Stimulated activated naive CD8-positive, alpha-beta T cell treated with anti-CD3 and anti-CD28 coated beads, Interleukin-15, amount 100 ng/mL, for 72 hours (primary cell): ENCODE data around the gene ITGA7.
"Not testable (repeated sequence)": the region's sequence is repeated elsewhere in the genome, so short reads cannot be mapped to it uniquely, and the experiment has no call there.

ENCODE experiments used
- ATAC-seq: fragments of 150-1000 bp; cut with Tn5 transposase; 2 replicates; pipeline ENCODE4 v1.10.0; 2021; ENCODE audit warnings: mild to moderate bottlenecking, moderate library complexity
- DNase-seq, 2 donors: peaks; one replicate each; pipeline ENCODE4 v3.0.0; 2021 to 2022
- H3K27ac Mint-ChIP-seq, 2 donors: one replicate each; pipeline ENCODE4 v1.8.0; 2022; ENCODE audit warnings: mild to moderate bottlenecking in 2 of 2, mixed read lengths in 2 of 2, moderate library complexity in 2 of 2
- H3K27me3 Mint-ChIP-seq: one replicate; pipeline ENCODE4 v1.8.0; 2022; ENCODE audit warnings: mixed read lengths
- H3K4me1 Mint-ChIP-seq: one replicate; pipeline ENCODE4 v1.8.0; 2022; ENCODE audit warnings: mild to moderate bottlenecking, mixed read lengths
- H3K4me3 Mint-ChIP-seq, 2 donors: one replicate each; pipeline ENCODE4 v1.8.0; 2022; ENCODE audit warnings: mild to moderate bottlenecking in 2 of 2, mixed read lengths in 2 of 2, moderate library complexity in 1 of 2
- H3K9me3 Mint-ChIP-seq, 2 donors: one replicate each; pipeline ENCODE4 v1.8.0; 2022; ENCODE audit warnings: mixed read lengths in 2 of 2

The ITGA7 gene

DNA sequence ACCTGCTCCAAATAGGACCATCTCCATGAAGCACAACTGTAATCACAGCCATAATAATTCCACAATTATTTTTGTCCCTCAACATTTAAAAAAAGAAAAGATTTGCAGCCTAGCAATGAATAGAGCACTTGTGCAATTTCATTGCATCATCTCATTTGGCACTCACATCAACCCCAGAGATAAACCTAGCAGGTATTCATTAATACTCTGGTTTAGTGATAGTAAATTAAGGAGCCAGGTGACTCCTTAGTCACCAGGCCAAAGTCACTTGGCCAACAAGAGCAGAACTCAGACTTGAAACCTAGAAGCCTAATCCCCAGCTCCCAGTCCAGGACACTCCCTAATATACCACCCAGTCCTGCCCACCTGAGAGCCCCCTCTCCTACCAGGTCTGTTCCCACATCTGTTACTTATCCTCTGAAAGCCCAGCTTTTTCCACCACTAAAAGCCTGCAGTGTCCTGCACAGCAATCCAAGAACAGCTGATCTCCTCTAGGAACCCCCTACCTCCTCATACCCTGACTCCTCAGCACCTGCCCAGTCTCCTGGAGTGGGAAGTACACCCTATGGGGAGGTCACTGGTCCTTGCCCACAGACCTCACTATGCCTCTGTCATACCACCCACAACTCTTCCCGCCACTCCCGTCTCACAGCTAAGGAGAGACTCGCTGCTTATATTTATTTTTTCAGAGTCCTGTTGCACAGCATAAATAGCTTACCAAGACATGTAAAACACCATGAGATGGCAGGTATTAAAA is 48.9 kb downstream of the ITGA7 start:
- H3K9me3 Mint-ChIP-seq = no peaks in the 10 kb centered on the region
- no peak overlapping the region for H3K4me3 Mint-ChIP-seq
- peaks cover 16% of the 10 kb centered on the region for H3K27me3 Mint-ChIP-seq
- peak overlapping the region in 1 of 2 donors; percentile 71 for H3K27ac Mint-ChIP-seq
- H3K4me1 Mint-ChIP-seq = peaks cover 5% of the 10 kb centered on the region
- no peak for ATAC-seq
- DNase-seq = no peak

DNA sequence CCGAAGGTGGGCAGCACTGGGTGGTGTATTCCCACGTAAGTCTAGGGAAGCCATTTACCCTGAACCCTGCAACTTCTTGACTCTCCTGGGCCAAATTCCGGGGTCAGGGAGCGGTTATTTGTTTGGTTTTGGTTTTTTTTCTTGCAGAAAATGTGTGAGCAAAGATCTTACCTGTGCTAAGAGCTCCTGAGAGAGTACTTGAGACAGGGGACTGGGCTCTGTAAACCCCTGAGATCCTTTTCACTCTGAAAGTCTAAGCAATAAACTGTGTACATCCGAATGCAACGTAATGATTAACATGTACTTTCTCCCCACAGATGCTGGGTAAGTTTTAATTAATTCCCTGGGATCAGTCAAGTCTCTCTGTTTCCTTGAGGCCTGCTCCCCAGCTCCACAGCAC is 49.5 kb downstream of the ITGA7 start:
- H3K9me3 Mint-ChIP-seq = no peaks in the 10 kb centered on the region
- H3K4me3 Mint-ChIP-seq = no peak overlapping the region
- peaks cover 5% of the 10 kb centered on the region for H3K4me1 Mint-ChIP-seq
- H3K27me3 Mint-ChIP-seq = peaks cover 16% of the 10 kb centered on the region
- DNase-seq (no peak), ATAC-seq (no peak)
- H3K27ac Mint-ChIP-seq = peak overlapping the region in 1 of 2 donors; percentile 45

DNA sequence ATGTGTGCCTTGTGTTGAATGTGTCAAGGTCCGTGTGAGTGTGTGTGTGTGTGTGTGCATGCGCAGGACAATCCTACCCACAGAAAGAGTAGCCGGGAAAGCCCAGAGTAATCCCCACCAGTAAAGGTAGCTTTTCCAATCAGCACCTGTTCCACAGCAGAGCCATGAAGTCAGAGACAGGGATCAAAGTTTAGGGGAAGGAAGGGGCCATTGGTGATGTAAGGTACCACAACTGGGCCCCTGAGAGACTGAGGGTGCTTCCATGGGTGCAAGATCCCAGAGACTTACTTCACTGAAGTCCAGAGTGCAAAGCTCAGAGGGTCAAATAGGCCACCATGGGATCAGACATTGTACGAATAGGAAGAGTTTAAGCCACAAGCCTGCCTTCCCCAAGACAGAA is 50.5 kb downstream of the ITGA7 start:
- peaks cover 0 to 3% of the 10 kb centered on the region in 2 donors for H3K9me3 Mint-ChIP-seq
- H3K27me3 Mint-ChIP-seq = peaks cover 16% of the 10 kb centered on the region
- peaks cover 11% of the 10 kb centered on the region for H3K4me1 Mint-ChIP-seq
- H3K27ac Mint-ChIP-seq = no peak overlapping the region
- no peak overlapping the region for H3K4me3 Mint-ChIP-seq
- ATAC-seq (no peak), DNase-seq (no peak)

DNA sequence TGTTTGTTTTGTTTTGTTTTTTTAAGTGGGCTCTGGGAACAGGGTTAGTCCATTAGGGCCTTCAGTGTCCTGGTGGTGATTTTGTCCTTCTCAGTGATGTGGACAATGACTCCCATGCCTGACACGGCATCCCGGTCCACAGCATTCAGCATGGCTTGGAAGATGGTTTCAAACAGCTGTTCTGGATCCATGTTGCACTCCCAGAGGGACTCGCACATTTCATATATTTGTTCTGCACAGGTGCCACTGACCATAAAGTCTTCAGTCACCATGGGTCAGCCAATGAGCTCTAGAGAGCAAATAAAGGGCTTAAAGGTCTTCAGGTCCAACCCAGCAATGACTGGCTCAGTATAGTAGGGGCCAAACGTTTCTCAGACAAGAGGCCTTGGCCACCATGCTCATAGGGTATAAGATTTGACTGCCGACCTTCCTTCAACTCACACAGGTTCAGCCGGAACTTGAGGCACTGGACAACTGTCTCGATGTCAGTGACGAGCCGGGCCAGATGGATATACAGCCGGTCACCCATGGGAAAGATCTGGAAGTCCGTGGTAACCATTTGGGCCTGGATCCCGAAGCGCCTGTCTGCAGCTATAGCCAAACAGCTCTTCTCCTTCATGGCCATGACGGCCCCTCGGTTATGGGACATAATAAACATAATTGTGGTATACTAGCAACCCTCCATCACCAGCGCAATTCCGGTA is 53.0 kb downstream of the ITGA7 start:
- peaks cover 11 to 27% of the 10 kb centered on the region in 2 donors for H3K9me3 Mint-ChIP-seq
- H3K4me1 Mint-ChIP-seq = peaks cover 28% of the 10 kb centered on the region
- no peak for ATAC-seq
- no peak overlapping the region for H3K27ac Mint-ChIP-seq
- peaks cover 16% of the 10 kb centered on the region for H3K27me3 Mint-ChIP-seq
- no peak overlapping the region for H3K4me3 Mint-ChIP-seq
- DNase-seq = no peak

DNA sequence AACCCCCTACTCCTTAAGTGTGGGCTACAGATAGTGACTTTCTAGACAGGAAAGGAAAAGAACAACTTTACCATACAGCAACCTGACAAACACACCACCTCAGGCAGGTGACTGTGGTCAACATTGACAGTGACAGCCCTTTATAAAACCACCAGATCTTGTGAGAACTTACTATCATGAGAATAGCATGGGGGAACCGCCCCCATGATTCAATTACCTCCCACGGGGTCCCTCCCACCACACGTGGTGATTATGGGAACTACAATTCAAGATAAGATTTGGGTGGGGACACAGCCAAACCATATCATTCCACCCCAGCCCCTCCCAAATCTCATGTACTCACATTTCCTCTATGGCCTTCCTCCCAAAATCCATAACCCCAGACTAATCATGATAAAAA is 54.7 kb downstream of the ITGA7 start:
- H3K4me1 Mint-ChIP-seq = peaks cover 28% of the 10 kb centered on the region
- ATAC-seq (no peak), DNase-seq (no peak)
- H3K9me3 Mint-ChIP-seq = peaks cover 14 to 32% of the 10 kb centered on the region in 2 donors
- H3K27me3 Mint-ChIP-seq = peaks cover 6% of the 10 kb centered on the region
- no peak overlapping the region for H3K4me3 Mint-ChIP-seq
- no peak overlapping the region for H3K27ac Mint-ChIP-seq

DNA sequence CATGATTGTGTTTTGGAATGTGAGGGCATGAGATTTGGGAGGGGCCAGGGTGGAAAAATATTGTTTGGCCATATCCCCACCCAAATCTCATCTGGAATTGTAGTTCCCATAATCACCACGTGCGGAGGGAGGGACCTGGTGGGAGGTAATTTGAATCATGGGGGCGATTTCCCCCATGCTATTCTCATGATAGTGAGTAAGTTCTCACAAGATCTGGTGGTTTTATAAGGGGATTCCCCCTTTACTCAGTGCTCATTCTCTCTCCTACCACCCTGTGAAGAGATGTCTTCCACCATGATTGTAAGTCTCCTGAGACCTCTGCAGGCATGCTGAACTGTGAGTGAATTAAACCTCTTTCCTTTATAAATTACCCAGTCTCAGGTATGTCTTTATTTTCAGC is 55.4 kb downstream of the ITGA7 start:
- H3K4me1 Mint-ChIP-seq = peaks cover 28% of the 10 kb centered on the region
- ATAC-seq = peak; percentile 90
- H3K9me3 Mint-ChIP-seq = peaks cover 14 to 32% of the 10 kb centered on the region in 2 donors
- no peak overlapping the region for H3K27ac Mint-ChIP-seq
- DNase-seq = no peak
- H3K4me3 Mint-ChIP-seq = no peak overlapping the region
- peaks cover under 1% of the 10 kb centered on the region for H3K27me3 Mint-ChIP-seq

DNA sequence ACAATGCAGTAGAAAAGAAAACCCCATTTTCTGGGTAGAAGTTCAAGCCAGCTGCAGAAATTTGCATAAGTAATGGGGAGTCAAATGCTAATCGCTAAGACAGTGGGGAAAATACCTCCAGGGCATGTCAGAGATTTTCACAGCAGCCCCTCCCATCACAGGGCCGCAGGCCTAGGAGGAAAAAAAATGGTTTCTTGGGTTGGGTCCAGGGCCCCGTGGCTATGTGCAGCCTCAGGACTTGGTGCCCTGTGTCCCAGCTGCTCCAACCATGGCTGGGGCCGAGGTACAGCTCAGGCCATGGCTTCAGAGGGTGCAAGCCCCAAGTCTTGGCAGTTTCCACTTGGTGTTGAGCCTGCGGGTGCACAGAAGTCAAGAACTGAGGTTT is 56.4 kb downstream of the ITGA7 start:
- Mint-ChIP-seq H3K27ac (no peak overlapping the region), H3K9me3 (peaks cover 19 to 32% of the 10 kb centered on the region in 2 donors)
- ATAC-seq = no peak

DNA sequence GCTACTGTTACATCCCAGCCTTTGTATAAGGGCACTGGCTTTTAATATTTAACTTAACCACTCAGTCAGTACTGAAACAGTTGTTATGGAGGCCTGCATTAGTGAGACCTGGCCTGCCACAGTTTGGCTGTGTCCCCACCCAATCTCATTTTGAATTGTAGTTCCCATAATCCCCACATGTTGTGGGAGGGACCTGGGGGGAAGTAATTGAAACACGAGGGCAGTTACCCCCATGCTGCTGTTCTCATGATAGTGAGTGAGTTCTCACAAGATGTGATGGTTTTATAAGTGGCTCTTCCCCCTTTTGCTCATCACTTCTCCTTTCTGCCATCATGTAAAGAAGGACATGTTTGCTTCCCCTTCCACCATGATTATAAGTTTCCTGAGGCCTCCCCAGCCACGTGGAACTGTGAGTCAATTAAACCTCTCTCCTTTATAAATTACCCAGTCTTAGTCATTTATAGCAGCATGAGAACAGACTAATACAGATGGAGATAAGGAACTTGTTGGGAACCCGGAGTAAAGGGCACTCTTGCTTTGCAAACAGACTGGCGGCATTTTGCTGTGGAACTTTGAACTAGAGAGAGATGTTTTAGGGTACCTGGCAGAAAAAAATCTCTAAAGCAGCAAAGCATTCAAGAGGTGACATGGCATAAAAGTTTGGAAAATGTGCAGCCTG is 56.9 kb downstream of the ITGA7 start:
- Mint-ChIP-seq H3K9me3 (peaks cover 19 to 32% of the 10 kb centered on the region in 2 donors), H3K4me1 (peaks cover 37% of the 10 kb centered on the region)
- DNase-seq, ATAC-seq, H3K4me3 Mint-ChIP-seq, H3K27me3 Mint-ChIP-seq, H3K27ac Mint-ChIP-seq: not testable (repeated sequence)

More for the DNA sequence above, 56.4 kb downstream of the ITGA7 start:
- Mint-ChIP-seq H3K4me1 (peaks cover 33% of the 10 kb centered on the region), H3K27me3 (no peaks in the 10 kb centered on the region), H3K4me3 (no peak overlapping the region)
- no peak for DNase-seq

DNA sequence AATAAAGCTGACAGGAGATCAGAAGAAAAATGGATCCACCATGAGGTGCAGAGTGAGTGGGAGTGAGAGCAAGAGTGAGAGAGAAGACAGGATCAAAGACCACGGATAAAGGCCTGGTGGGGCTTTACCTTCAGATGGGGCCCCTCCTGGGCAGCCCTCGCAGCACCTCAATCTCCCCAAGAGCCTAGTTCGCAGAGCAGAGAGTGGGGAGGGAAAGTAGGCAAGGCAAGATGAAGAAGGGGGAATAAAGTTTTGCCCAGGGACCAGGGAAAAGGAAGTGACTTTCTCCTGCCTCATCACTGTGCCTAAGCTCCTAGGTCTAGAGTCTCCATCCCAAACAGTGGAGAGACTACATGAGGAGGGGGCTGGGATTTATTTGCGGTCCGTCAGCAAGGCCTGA is 60.7 kb downstream of the ITGA7 start:
- DNase-seq (no peak), ATAC-seq (no peak)
- H3K4me3 Mint-ChIP-seq = no peak overlapping the region
- no peaks in the 10 kb centered on the region for H3K27me3 Mint-ChIP-seq
- H3K4me1 Mint-ChIP-seq = peaks cover 45% of the 10 kb centered on the region
- peaks cover 19 to 27% of the 10 kb centered on the region in 2 donors for H3K9me3 Mint-ChIP-seq
- no peak overlapping the region for H3K27ac Mint-ChIP-seq

DNA sequence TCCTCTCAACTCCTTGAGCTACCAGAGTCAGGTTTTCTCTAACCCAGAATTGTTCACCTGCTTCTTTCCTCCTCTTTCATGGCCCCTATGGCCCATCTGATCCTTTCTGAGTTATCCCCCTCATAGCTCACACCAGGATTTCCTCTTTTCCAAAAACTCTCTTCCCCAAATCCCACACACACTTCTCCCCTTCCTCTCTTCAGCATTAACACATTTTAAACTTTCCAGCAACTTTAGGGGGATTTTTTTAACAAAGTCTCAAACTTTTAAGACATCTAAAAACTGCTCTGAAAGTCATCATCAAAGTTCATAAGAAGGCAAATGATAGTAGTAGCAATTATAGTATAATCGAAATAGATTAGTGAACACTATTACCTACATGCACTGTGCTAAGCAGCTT is 63.1 kb downstream of the ITGA7 start:
- peaks cover 31% of the 10 kb centered on the region for H3K4me1 Mint-ChIP-seq
- H3K27me3 Mint-ChIP-seq = peaks cover 6% of the 10 kb centered on the region
- peaks cover 4 to 7% of the 10 kb centered on the region in 2 donors for H3K9me3 Mint-ChIP-seq
- no peak overlapping the region for H3K27ac Mint-ChIP-seq
- ATAC-seq = no peak
- no peak overlapping the region for H3K4me3 Mint-ChIP-seq
- DNase-seq = no peak

DNA sequence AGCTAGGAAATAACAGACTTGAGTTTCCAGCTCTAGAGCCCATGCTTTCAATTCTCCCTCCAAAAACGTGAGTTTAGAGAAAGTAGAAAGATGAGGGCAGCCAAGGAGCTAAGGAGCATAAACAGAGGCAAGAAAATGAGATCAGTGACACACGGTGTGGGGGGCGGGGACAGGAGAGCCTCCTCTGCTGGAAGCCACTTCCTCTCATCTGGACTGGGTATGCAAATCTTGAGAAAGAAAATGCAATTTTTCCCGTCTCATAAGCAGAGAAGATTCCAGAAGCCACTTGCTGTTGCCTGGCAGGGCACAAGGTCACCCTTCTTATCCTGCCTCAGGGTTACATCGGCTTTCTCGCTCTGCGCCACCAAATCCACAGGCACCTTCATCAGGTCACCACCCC is 65.0 kb downstream of the ITGA7 start:
- peaks cover 32% of the 10 kb centered on the region for H3K4me1 Mint-ChIP-seq
- no peak for DNase-seq
- peaks cover 0 to 5% of the 10 kb centered on the region in 2 donors for H3K9me3 Mint-ChIP-seq
- peaks cover 25% of the 10 kb centered on the region for H3K27me3 Mint-ChIP-seq
- peak; percentile 42 for ATAC-seq
- no peak overlapping the region for H3K4me3 Mint-ChIP-seq
- H3K27ac Mint-ChIP-seq = no peak overlapping the region

DNA sequence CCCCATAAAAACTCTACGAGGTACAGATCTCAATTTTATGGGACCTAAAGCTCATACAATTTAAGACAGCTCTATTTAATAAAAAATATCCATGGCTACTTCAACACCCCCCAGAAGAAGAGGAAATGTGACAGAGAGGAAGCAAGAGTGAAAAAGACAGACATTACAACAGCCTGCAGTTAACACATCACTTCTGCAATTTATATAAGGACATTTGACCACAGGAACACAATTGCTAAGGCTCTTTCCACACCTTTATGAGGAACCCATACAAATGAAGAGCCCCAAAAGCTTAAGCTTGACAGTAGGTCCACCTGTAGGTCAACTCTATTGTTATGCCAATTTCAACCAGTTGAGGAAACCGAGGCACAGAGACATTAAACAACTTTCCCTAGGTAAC is 65.4 kb downstream of the ITGA7 start:
- peaks cover 36% of the 10 kb centered on the region for H3K4me1 Mint-ChIP-seq
- DNase-seq = no peak
- peaks cover 0 to 5% of the 10 kb centered on the region in 2 donors for H3K9me3 Mint-ChIP-seq
- H3K27ac Mint-ChIP-seq = no peak overlapping the region
- H3K4me3 Mint-ChIP-seq = no peak overlapping the region
- no peak for ATAC-seq
- H3K27me3 Mint-ChIP-seq = peaks cover 29% of the 10 kb centered on the region

DNA sequence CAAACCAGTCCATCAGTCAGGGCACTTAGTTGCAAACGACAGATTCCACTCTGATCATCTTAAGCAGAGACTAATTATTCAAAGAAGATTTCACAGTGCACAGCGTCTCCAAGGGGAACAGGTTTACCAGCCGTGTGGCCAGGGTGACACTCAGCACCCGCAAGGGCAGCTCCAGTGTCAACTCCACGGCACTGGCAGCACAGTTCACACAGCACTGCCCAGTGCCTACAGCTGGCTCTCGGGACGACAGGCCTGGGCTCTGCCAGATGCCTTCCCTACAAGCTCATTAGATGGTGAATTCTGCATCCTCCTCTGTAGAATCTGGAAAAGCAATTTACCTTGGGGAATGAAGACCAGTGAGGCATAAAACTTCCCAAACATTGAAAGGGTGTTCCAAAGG is 66.1 kb downstream of the ITGA7 start:
- no peak for ATAC-seq

DNA sequence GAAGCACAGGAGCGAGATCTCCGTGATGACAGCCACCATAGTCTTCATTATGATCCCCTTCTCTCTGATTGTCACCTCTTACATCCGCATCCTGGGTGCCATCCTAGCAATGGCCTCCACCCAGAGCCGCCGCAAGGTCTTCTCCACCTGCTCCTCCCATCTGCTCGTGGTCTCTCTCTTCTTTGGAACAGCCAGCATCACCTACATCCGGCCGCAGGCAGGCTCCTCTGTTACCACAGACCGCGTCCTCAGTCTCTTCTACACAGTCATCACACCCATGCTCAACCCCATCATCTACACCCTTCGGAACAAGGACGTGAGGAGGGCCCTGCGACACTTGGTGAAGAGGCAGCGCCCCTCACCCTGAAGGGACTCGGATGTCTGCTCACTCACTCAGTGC is 70.2 kb downstream of the ITGA7 start:
- ATAC-seq = peak; percentile 82
- Mint-ChIP-seq H3K9me3 (no peaks in the 10 kb centered on the region), H3K4me3 (peak overlapping the region; percentile 43 to 53), H3K4me1 (peaks cover 26% of the 10 kb centered on the region), H3K27me3 (peaks cover 48% of the 10 kb centered on the region), H3K27ac (peak overlapping the region in 1 of 2 donors; percentile 60)
- peak in 1 of 2 donors; percentile 54 for DNase-seq

More for the DNA sequence above, 66.1 kb downstream of the ITGA7 start:
- no peak for DNase-seq
- Mint-ChIP-seq H3K9me3 (no peaks in the 10 kb centered on the region), H3K4me1 (peaks cover 37% of the 10 kb centered on the region), H3K4me3 (no peak overlapping the region), H3K27ac (no peak overlapping the region), H3K27me3 (peaks cover 36% of the 10 kb centered on the region)

DNA sequence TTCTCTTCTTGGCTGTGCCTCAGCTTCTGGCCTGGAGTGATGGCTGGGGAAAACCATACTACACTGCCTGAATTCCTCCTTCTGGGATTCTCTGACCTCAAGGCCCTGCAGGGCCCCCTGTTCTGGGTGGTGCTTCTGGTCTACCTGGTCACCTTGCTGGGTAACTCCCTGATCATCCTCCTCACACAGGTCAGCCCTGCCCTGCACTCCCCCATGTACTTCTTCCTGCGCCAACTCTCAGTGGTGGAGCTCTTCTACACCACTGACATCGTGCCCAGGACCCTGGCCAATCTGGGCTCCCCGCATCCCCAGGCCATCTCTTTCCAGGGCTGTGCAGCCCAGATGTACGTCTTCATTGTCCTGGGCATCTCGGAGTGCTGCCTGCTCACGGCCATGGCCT is 70.9 kb downstream of the ITGA7 start, which contains the start of gene OR10P1:
Gene OR10P1, plus strand, starts transcription at position 40 of the 400 bp plus-strand sequence. Its CDS starts 0 bp downstream, at position 40.
- Mint-ChIP-seq H3K27me3 (peaks cover 50% of the 10 kb centered on the region), H3K9me3 (no peaks in the 10 kb centered on the region), H3K4me1 (peaks cover 19% of the 10 kb centered on the region), H3K4me3 (peak within 1 kb of the TSS; percentile 43 to 53), H3K27ac (peak within 1 kb of the TSS in 1 of 2 donors; percentile 83)
- DNase-seq (no peak), ATAC-seq (no peak)
